ENCODE data around the gene MCAT.

DNA sequence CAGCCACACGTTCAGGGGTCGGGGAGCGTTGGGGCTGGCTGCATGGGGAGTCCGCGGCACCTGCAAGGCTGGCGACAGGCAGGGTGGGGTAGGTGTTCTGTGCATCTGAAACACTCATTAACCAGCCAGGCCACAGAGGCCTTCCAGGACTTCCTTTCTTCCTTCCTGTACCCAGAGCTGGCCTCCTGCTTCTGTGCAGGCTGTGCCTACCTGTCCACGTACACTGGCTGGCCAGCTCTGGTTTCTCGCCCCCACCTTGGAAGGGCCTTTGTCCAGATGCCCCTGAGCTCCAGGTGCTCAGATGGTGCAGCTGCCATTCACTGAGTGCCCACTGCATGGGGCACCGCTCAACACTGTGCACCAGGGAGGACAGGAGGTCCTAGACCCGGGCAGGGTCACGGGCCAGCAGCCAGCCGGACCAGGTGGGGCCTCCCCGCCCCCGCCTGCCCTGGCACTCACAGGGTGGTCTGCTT lies 27.9 kb upstream of the MCAT start:
- TF ChIP-seq CTCF (IDR thresholded peaks at IDR 0.05 in 8 of 11, conservative IDR thresholded peaks at IDR 0.05 in 3 of 11) (no peak), POLR2AphosphoS5 (IDR thresholded peaks at IDR 0.05) (no peak), POLR2A (IDR thresholded peaks at IDR 0.05) (no peak)
